Stomach smooth muscle (tissue), 2 donors: ENCODE results near the gene PEX14.

Experiments
- H3K27ac ChIP-seq: one replicate; pipeline ENCODE4 v1.7.0; 2013; ENCODE audit warnings: mild to moderate bottlenecking, low read length, inconsistent platforms
- H3K27me3 ChIP-seq, 2 donors: one replicate each; pipeline ENCODE4 v1.7.0; 2013; ENCODE audit warnings: low read length in 2 of 2; ENCODE audit not compliant: insufficient read depth in 2 of 2, control insufficient read depth in 1 of 2
- H3K36me3 ChIP-seq, 2 donors: one replicate each; pipeline ENCODE4 v1.7.0; 2013; ENCODE audit warnings: low read length in 2 of 2; ENCODE audit not compliant: control insufficient read depth in 2 of 2, insufficient read depth in 2 of 2
- H3K4me1 ChIP-seq: one replicate; pipeline ENCODE4 v1.7.0; 2013; ENCODE audit warnings: low read length; ENCODE audit not compliant: control insufficient read depth, insufficient read depth
- H3K4me3 ChIP-seq, 2 donors: one replicate each; pipeline ENCODE4 v1.7.0; 2013; ENCODE audit warnings: low read length in 2 of 2
- H3K9ac ChIP-seq, 2 donors: one replicate each; pipeline ENCODE4 v1.7.0; 2013; ENCODE audit warnings: low read length in 2 of 2, mild to moderate bottlenecking in 1 of 2
- H3K9me3 ChIP-seq, 2 donors: one replicate each; pipeline ENCODE4 v1.7.0; 2013; ENCODE audit warnings: low read length in 2 of 2; ENCODE audit not compliant: control insufficient read depth in 2 of 2
- donor health status: healthy.
- donor health status: Pancreatic carcinoma.

The PEX14 gene

DNA sequence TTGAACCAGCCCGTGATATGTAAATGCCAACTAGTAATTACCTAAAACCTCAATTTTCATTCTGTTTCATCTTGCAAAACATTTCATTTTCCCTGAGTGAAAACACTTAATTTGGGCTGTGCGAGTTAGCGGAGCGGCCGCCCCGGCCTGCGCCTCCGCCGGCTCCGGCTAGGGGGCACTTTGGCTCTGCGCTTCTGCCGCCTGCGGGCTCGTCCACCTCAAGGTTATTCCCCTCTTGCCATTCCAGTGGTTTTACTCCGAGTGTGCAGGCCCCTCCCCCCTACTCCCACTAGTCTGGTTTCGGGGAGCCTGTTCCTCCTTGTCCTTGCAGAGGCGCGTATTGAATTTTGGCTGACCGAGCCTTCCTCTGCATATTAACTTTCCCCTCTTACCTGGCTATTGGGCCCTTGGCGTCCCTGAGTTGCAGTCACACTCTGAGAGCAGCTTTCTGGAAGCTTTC is 55.6 kb downstream of the PEX14 start:
- H3K4me1 ChIP-seq = peaks cover 33% of the 10 kb centered on the region
- H3K27ac ChIP-seq = peak overlapping the region; percentile 75
- no peaks in the 10 kb centered on the region for H3K9me3 ChIP-seq
- H3K9ac ChIP-seq = peak overlapping the region in 1 of 2 donors; percentile 2
- peak overlapping the region; percentile 53 to 54 for H3K4me3 ChIP-seq
- H3K36me3 ChIP-seq = no peaks in the 10 kb centered on the region
- no peaks in the 10 kb centered on the region for H3K27me3 ChIP-seq

DNA sequence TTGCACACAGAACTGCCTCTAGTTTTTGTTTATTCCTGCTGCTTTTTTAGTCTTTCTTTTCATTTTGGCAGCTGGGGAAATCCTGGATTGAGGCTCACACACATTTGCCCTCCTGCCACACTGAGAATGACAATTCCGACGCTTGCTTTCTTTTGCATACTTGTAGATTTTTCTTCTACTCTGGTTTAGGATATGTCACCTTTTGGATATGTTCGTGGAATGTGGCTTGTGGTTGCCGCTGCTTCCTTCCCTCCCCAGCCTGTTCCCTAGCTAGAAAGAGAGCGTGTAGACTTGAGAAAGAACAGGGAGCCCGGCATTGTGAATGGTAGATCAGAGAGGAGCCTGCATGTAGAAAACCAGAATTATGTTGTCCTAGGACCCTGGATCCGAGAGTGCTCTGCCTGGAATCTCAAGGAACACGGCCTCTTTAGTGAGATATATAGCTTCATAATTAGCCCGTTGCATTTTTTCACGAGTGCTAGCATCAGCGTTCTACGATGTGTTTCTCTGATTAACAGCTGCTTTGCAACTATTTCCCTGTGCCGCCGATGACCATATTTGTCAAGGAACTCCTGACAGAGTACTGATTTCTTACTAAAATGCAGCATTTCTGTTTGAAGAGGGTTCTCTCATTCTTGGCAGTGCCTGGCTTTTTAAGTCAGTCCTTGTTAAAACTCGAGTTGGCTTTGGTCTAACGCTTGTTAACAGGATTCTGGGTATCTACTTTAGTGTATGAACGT is 56.2 kb downstream of the PEX14 start:
- Histone ChIP-seq H3K9ac (peak overlapping the region; percentile 2 to 38), H3K27me3 (no peaks in the 10 kb centered on the region), H3K27ac (peak overlapping the region; percentile 75), H3K4me1 (peaks cover 33% of the 10 kb centered on the region), H3K4me3 (peak overlapping the region; percentile 53 to 54), H3K9me3 (no peaks in the 10 kb centered on the region), H3K36me3 (no peaks in the 10 kb centered on the region)

DNA sequence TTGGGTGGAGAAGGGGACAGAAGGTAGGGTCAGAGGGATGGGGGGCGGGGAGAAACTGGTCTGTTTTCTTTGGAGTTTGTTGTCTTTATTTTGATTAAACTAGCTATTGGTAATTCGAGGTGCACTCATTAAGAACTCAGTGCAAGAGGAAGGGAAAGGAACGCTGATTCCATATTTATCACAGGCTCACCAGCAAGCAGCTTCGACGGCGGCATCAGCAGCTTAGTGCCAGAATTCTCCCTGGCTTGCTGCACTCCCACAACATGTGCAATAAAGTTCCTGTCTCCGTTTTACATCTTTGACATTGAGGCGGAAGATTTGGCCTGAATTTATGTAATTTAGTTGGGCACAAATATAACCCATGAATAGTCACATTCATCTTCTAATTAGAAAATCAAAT is 57.6 kb downstream of the PEX14 start:
- Histone ChIP-seq H3K9me3 (no peaks in the 10 kb centered on the region), H3K27me3 (no peaks in the 10 kb centered on the region), H3K36me3 (peaks cover 0 to 3% of the 10 kb centered on the region in 2 donors), H3K4me1 (peaks cover 33% of the 10 kb centered on the region), H3K4me3 (no peak overlapping the region), H3K27ac (no peak overlapping the region), H3K9ac (no peak overlapping the region)

DNA sequence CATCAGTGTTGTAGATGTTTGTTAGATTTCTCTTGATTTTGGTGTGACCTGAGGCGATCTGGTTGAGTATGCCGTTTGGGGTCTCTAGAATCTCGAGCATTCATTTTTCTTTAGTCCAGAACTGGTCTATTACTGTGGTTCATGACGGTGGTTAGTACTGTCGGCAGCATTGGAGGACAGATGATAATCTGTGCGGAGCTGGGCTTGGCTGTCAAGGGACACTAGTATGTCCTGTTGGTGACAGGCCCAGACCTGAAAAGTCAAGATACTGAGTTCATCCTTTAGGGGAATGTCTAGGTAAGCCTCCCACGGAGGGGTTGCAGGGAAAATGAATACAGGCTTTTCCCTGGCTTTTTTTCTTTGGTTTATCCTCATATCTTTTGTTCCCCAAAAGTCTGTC is 59.8 kb downstream of the PEX14 start:
- H3K36me3 ChIP-seq = peaks cover 0 to 3% of the 10 kb centered on the region in 2 donors
- no peaks in the 10 kb centered on the region for H3K27me3 ChIP-seq
- H3K4me3 ChIP-seq = no peak overlapping the region
- no peaks in the 10 kb centered on the region for H3K9me3 ChIP-seq
- H3K4me1 ChIP-seq = peaks cover 28% of the 10 kb centered on the region
- H3K9ac ChIP-seq = no peak overlapping the region
- H3K27ac ChIP-seq = no peak overlapping the region

DNA sequence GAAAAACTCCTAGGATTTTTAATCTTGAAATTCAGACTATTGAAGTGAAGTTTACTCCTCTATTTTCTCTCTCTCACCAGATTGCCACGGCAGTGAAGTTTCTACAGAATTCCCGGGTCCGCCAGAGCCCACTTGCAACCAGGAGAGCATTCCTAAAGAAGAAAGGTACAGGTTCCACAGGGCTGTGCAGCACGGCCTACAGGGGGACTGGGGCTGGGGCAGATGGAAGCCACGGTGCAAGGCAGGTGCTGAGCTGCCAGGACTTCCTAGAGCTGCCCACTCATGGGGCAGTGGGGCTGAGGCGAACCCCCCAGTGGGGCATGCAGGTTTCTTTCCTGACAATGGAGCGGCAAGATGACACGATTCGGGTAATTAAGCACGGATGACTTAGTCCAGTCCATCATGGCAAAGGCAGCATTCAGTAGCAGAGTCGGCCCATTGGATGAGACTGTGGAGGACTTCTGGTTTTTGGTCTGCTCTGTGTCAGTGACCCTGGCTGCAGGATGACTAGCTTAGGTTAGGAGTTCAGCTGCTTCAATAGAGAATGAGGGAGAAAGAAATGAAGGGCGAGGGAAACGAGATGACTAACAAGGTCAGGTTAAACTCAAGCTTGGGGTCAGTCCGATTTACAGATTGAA is 61.5 kb downstream of the PEX14 start:
- Histone ChIP-seq H3K27me3 (no peaks in the 10 kb centered on the region), H3K9ac (no peak overlapping the region), H3K27ac (no peak overlapping the region), H3K4me3 (no peak overlapping the region), H3K9me3 (no peaks in the 10 kb centered on the region), H3K36me3 (peaks cover 0 to 3% of the 10 kb centered on the region in 2 donors), H3K4me1 (peaks cover 30% of the 10 kb centered on the region)

DNA sequence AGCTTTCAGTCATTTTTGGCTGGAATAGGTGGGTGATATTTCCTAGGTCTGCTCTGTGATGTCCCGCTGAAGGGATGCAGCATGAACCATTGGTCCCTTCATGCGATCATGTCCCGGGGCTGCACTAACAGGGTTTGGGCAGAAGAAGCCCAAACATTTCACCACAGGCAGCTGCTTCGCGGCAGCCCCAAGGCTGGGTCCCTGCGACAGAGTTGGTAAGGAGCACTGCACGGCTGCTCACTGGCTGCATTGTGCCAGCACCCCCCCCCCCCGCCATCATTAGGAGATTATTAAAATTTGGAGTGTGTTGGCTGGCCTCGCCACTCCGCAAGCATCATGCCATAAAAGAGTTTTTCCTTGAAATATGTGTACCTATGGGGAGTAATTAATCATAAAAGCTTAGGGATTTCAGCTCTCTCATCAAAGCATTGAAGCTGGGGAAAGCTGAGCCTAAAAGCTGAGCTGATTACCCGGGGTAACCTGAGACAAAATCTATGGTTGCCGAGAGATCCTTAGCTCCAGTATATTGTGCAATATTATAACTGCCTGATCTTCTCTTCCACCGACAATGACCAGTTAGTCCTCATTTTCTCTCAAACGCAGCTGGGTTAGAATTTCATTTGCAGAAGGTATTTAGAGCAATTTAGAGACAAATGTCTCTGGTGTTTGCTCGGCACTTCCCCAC is 62.5 kb downstream of the PEX14 start:
- Histone ChIP-seq H3K4me3 (no peak overlapping the region), H3K4me1 (peaks cover 25% of the 10 kb centered on the region), H3K27me3 (no peaks in the 10 kb centered on the region), H3K9me3 (no peaks in the 10 kb centered on the region), H3K9ac (no peak overlapping the region), H3K27ac (no peak overlapping the region), H3K36me3 (peaks cover 0 to 3% of the 10 kb centered on the region in 2 donors)

DNA sequence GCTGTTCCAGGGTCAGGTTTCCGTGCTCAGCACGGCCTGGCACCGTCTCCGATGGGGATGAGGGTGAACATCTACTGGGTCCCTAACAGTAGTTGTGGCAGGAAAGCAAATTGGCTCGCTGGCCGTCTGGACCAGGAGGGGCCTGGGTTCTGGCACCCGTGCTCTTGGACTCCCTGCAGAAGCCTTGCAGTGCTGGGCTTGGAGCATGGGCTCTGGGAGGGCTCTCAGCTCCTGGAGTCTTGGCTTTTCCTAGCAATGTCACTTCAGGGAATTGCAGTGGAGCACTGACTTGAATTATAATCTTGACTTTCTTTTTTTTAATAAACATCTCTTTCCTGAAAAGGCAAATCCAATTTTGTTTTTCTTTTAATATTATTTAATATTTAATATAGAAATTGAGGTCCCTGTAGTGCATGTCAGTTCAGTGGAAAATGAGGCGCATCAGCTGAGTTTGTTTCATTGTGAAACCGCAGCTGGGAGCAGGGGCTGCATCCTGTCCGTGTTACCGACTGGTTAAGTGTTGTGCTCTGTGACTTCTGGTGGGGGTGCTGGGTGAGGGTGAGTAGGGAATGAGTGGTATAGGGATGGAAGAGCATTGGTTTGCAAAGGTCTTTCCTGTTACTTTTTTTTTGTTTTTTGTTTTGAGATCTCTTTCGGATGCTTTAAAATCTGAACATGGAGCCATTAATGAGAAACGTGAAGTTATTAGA is 64.1 kb downstream of the PEX14 start:
- no peak overlapping the region for H3K9ac ChIP-seq
- H3K27ac ChIP-seq = peak overlapping the region; percentile 67
- no peaks in the 10 kb centered on the region for H3K27me3 ChIP-seq

DNA sequence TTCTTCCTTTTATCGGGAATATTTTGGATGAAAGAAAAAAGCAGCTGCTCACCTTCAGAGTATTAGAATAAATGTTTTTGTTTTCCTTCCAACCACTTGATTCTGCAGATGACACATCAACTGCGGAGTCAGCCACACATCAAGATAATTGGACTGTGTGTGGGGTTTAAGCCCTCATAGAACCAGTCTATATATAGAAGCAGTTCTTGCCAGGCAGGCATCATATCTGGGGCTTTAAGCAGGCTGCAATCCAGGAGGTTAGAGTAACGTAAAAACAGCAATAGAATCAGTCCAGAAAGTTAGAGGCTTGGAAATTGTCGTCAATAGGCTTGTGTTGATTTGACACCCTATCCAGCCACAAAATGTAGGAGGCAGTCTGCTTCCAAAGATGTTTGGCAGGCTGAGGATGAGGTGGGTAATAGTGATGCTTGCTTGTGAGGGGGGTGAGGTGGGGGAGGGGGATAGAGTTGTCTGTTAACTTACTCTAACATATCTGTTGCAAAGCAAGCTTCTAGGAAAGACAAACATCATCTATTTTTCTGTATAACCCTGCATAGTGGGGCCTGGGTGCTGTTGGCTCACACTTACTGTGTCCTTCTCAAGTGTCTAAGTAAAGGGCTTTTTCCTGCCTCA is 64.8 kb downstream of the PEX14 start:
- H3K9me3 ChIP-seq = no peaks in the 10 kb centered on the region
- peaks cover 0 to 3% of the 10 kb centered on the region in 2 donors for H3K36me3 ChIP-seq
- no peak overlapping the region for H3K9ac ChIP-seq
- peaks cover 25% of the 10 kb centered on the region for H3K4me1 ChIP-seq
- peak overlapping the region in 1 of 2 donors; percentile 3 for H3K4me3 ChIP-seq
- H3K27me3 ChIP-seq = no peaks in the 10 kb centered on the region
- H3K27ac ChIP-seq = peak overlapping the region; percentile 67

More for the DNA sequence above, 64.1 kb downstream of the PEX14 start:
- H3K36me3 ChIP-seq = peaks cover 0 to 3% of the 10 kb centered on the region in 2 donors
- no peaks in the 10 kb centered on the region for H3K9me3 ChIP-seq
- H3K4me3 ChIP-seq = peak overlapping the region in 1 of 2 donors; percentile 1
- peaks cover 25% of the 10 kb centered on the region for H3K4me1 ChIP-seq

DNA sequence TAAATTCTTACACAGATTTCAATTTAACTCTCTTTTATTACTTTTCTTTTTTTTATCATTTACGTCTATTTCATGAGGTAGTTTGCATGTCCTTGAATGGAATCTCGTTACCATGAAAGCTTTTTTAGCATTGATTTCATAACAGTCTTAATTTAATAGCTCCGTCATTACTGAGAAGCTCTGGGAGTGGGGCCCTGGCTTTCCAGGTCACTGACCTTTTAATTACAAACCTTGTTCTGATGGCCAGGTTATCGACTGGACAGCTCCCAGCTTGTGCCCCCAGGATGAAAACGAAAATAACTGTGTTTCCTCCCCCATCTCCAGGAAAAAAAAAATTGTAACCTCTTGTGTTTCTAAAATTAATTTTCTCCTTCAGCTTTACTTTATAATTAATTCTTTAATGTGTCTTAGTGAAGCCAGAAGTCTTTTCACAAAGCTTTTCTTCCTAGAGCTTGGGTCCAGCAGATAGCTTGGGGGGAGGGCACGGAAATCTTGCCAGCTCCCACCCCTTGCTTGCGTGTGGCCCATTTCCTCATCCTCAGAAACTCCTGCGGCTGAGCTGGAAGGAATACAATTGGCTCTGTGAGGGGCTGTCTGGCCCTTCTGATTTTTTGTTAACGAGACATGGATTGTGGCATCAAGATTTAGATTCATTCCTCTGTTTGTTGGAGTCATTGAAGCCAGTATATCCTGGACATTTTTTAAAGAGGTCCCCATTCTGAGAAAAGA is 65.7 kb downstream of the PEX14 start:
- H3K36me3 ChIP-seq = peaks cover 0 to 3% of the 10 kb centered on the region in 2 donors
- H3K4me1 ChIP-seq = peaks cover 25% of the 10 kb centered on the region
- no peak overlapping the region for H3K9ac ChIP-seq
- peak overlapping the region in 1 of 2 donors; percentile 40 for H3K4me3 ChIP-seq
- H3K27ac ChIP-seq = peak overlapping the region; percentile 67
- H3K9me3 ChIP-seq = no peaks in the 10 kb centered on the region
- no peaks in the 10 kb centered on the region for H3K27me3 ChIP-seq
